ENCODE data around the gene TBCB. TPM values are rescaled to one million over a fixed set of nuclear protein-coding genes. Genes with fewer than 3 reads are reported as not detected.
"Not testable (repeated sequence)": the region's sequence is repeated elsewhere in the genome, so short reads cannot be mapped to it uniquely, and the experiment has no call there.

The TBCB gene
- total RNA-seq: 100 to 1,000 TPM in 6 of 7 donors, 10 to 100 TPM in 1; 94.3 to 160 (median 144) TPM
- 100 to 1,000 TPM; 124 to 175 TPM for polyA plus RNA-seq
- long read RNA-seq, donor 1, transcript TBCB-201 (6 exons, 1,473 nt): major isoform, 96 of 129 reads
- long read RNA-seq, donor 1, transcript TBCB-208 (5 exons, 776 nt): minor isoform, 5 of 129 reads
- long read RNA-seq, donor 1, partial matches to known transcripts: 1 of 129 reads
- long read RNA-seq, donor 1, other reads (novel, unspliced or antisense): 26 of 129 reads
- long read RNA-seq, donor 2, transcript TBCB-201 (6 exons, 1,473 nt): major isoform, 73 of 97 reads
- long read RNA-seq, donor 2, partial matches to known transcripts: 0 of 97 reads
- long read RNA-seq, donor 2, other reads (novel, unspliced or antisense): 11 of 97 reads
- long read RNA-seq, donor 3, transcript TBCB-201 (6 exons, 1,473 nt): major isoform, 114 of 136 reads
- long read RNA-seq, donor 3, partial matches to known transcripts: 4 of 136 reads
- long read RNA-seq, donor 3, other reads (novel, unspliced or antisense): 12 of 136 reads

GRCh38 chr19:36115453-36116343 lies at the start of gene TBCB:
TBCB (plus strand) TSS chr19:36115468; CDS start chr19:36115561, 93 bp downstream.
- 2 to 5% (median 2%) methylated on average over 52 to 59 of the region's 59 CpGs for WGBS, 3 donors
- H3K4me1 ChIP-seq (ENCODE audit: insufficient read depth): peaks cover 12% of the 10 kb centered on the region
- TF ChIP-seq POLR2A (IDR thresholded peaks at IDR 0.05): peak; percentile 39
- no peak for TF ChIP-seq EP300 (IDR thresholded peaks at IDR 0.05)
- peak within 1 kb of the TSS; percentile 64 for H3K4me3 ChIP-seq
- intact Hi-C loops (cut with DNase I): loop anchor here in 2 of 4 donors (2.0 kb wide), 2 partner anchors 61 to 119 kb away; partner anchors contain the start of genes THAP8 (in 1 of the 2) and WDR62 (in 1 of the 2)
- H3K36me3 ChIP-seq: no peaks in the 10 kb centered on the region
- no peaks in the 10 kb centered on the region for H3K9me3 ChIP-seq
- DNase-seq: peak in 1 of 5 donors; percentile 34
- no peaks in the 10 kb centered on the region for H3K27me3 ChIP-seq
- H3K27ac ChIP-seq: peak within 1 kb of the TSS; percentile 65 to 82

GRCh38 chr19:36067681-36068080 lies 47.6 kb upstream of the TBCB start:
- no peak for DNase-seq
- Histone ChIP-seq H3K9me3 (no peaks in the 10 kb centered on the region), H3K36me3 (no peaks in the 10 kb centered on the region), H3K27ac (no peak overlapping the region), H3K4me3 (no peak overlapping the region), H3K27me3 (no peaks in the 10 kb centered on the region), H3K4me1 (ENCODE audit: insufficient read depth) (no peaks in the 10 kb centered on the region)
- 92 to 96% (median 95%) methylated on average over 11 of the region's 11 CpGs for WGBS, 3 donors
- no peak for TF ChIP-seq EP300 (IDR thresholded peaks at IDR 0.05)
- TF ChIP-seq CTCF (IDR thresholded peaks at IDR 0.05): no peak
- no peak for TF ChIP-seq POLR2A (IDR thresholded peaks at IDR 0.05)
- intact Hi-C loops (cut with DNase I): loop anchor here in 1 of 4 donors (10.0 kb wide), 1 partner anchor 97 kb away; no protein-coding TSS in a partner anchor

GRCh38 chr19:36068810-36069499 lies 46.3 kb upstream of the TBCB start:
- not testable (repeated sequence) for H3K9me3 ChIP-seq; H3K36me3 ChIP-seq; H3K27ac ChIP-seq; H3K27me3 ChIP-seq; H3K4me1 ChIP-seq (ENCODE audit: insufficient read depth); H3K4me3 ChIP-seq; DNase-seq
- intact Hi-C loops (cut with DNase I): loop anchor here in 1 of 4 donors (10.0 kb wide), 1 partner anchor 96 kb away; no protein-coding TSS in a partner anchor
- WGBS, 3 donors: 95% methylated on average over 33 to 54 of the region's 57 CpGs

- Histone ChIP-seq H3K36me3 (no peaks in the 10 kb centered on the region), H3K9me3 (no peaks in the 10 kb centered on the region), H3K27me3 (no peaks in the 10 kb centered on the region), H3K4me1 (ENCODE audit: insufficient read depth) (no peaks in the 10 kb centered on the region), H3K27ac (no peak overlapping the region), H3K4me3 (no peak overlapping the region)
- TF ChIP-seq POLR2A (IDR thresholded peaks at IDR 0.05) (no peak), EP300 (IDR thresholded peaks at IDR 0.05) (no peak), CTCF (IDR thresholded peaks at IDR 0.05) (no peak)
- no peak for DNase-seq
- WGBS, 3 donors: 85 to 91% (median 87%) methylated on average over 8 of the region's 8 CpGs
- intact Hi-C loops (cut with DNase I): no loop called here
These were observed 43.2 kb upstream of the TBCB start for GRCh38 chr19:36072081-36072480.

Data from ovary (tissue), 10 donors.